GM12891 (cell line): ENCODE data around the gene HAGH.

ENCODE experiments used
- PAX5 ChIP-seq: IDR thresholded peaks from 2 replicates; pipeline ENCODE4 v1.6.1; 2011; ENCODE audit warnings: low read length, moderate library complexity, mild to moderate bottlenecking; ENCODE audit not compliant: insufficient read depth, severe bottlenecking
- POLR2A ChIP-seq: IDR thresholded peaks from 2 replicates; pipeline ENCODE4 v1.6.1; 2011; ENCODE audit warnings: low read depth, low read length, control low read depth
- POLR2AphosphoS5 ChIP-seq: IDR thresholded peaks from 2 replicates; pipeline ENCODE4 v1.6.1; 2011; ENCODE audit warnings: low read depth, low read length, control low read depth
- SPI1 ChIP-seq: IDR thresholded peaks from 2 replicates; pipeline ENCODE4 v1.6.1; 2011; ENCODE audit warnings: low read depth, low read length, control low read depth
- TAF1 ChIP-seq: IDR thresholded peaks from 2 replicates; pipeline ENCODE4 v1.6.1; 2011; ENCODE audit warnings: low read depth, low read length, control low read depth

GRCh38 chr16:1779741-1780676 is 46.6 kb downstream of the HAGH start:
- TF ChIP-seq POLR2A (no peak), POLR2AphosphoS5 (no peak), TAF1 (no peak), SPI1 (no peak), PAX5 (no peak)
